ENCODE measurements around the gene APOL6.

GRCh38 chr22:35624547-35624946 lies 23.7 kb upstream of the APOL6 start:
- TF ChIP-seq, protein P1, sequence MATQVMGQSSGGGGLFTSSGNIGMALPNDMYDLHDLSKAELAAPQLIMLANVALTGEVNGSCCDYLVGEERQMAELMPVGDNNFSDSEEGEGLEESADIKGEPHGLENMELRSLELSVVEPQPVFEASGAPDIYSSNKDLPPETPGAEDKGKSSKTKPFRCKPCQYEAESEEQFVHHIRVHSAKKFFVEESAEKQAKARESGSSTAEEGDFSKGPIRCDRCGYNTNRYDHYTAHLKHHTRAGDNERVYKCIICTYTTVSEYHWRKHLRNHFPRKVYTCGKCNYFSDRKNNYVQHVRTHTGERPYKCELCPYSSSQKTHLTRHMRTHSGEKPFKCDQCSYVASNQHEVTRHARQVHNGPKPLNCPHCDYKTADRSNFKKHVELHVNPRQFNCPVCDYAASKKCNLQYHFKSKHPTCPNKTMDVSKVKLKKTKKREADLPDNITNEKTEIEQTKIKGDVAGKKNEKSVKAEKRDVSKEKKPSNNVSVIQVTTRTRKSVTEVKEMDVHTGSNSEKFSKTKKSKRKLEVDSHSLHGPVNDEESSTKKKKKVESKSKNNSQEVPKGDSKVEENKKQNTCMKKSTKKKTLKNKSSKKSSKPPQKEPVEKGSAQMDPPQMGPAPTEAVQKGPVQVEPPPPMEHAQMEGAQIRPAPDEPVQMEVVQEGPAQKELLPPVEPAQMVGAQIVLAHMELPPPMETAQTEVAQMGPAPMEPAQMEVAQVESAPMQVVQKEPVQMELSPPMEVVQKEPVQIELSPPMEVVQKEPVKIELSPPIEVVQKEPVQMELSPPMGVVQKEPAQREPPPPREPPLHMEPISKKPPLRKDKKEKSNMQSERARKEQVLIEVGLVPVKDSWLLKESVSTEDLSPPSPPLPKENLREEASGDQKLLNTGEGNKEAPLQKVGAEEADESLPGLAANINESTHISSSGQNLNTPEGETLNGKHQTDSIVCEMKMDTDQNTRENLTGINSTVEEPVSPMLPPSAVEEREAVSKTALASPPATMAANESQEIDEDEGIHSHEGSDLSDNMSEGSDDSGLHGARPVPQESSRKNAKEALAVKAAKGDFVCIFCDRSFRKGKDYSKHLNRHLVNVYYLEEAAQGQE (IDR thresholded peaks at IDR 0.05; ENCODE audit: insufficient replicate concordance, low read depth), result no peak
- no peak for TF ChIP-seq CTCF (IDR thresholded peaks at IDR 0.05; ENCODE audit: insufficient read depth, low read length)
- TF ChIP-seq POLR2AphosphoS5 (IDR thresholded peaks at IDR 0.05; ENCODE audit: low read depth), result no peak
- TF ChIP-seq GABPA (IDR thresholded peaks at IDR 0.05; ENCODE audit: low read depth), result no peak

All from HL-60 (cell line).